DND-41 (cell line): ENCODE measurements around the gene STRA8.

Experiments
- CTCF ChIP-seq: IDR thresholded peaks from 2 replicates; pipeline ENCODE4 v1.5.1; 2012; ENCODE audit warnings: borderline replicate concordance, low read length, moderate library complexity, mild to moderate bottlenecking; ENCODE audit not compliant: poor library complexity, severe bottlenecking; ENCODE audit errors: extremely low read depth
- EZH2 ChIP-seq: IDR thresholded peaks from 3 replicates; pipeline ENCODE4 v1.6.1; 2012; ENCODE audit warnings: borderline replicate concordance, low read depth, mild to moderate bottlenecking, moderate library complexity, low read length, inconsistent platforms; ENCODE audit not compliant: severe bottlenecking

- TF ChIP-seq EZH2: no peak
- no peak for TF ChIP-seq CTCF
Observed at GRCh38 chr7:135184254-135184841, 49.3 kb upstream of the STRA8 start.
